H1 (cell line): Measurements from ENCODE around the gene AGT. TPM values are rescaled to one million over a fixed set of nuclear protein-coding genes. Genes with fewer than 3 reads are reported as not detected.

Source experiments
- CTCF ChIA-PET: fragments of 300-600 bp; sonication (Branson Sonifier 250); formaldehyde crosslinking; loops from one replicate; lab custom pipeline; 2021; ENCODE audit not compliant: partially characterized antibody; lab: Charles Lee
- POLR2A ChIA-PET: fragments of 300-600 bp; sonication (Branson Sonifier 250); formaldehyde crosslinking; loops from one replicate; lab custom pipeline; 2021; ENCODE audit warnings: inconsistent platforms; ENCODE audit not compliant: partially characterized antibody; lab: Charles Lee
- DNase-seq, 2 experiments: peaks; one replicate each; pipeline versions ENCODE4 v3.0.0 to v3.0.0-alpha.2; 2010 to 2022; ENCODE audit warnings: low spot score in 2 of 2, low read depth in 1 of 2, mixed read lengths in 1 of 2
- FAIRE-seq: peaks from 2 replicates; lab custom pipeline; 2011; peaks lifted over from hg19 to GRCh38; lab: Jason Lieb, UNC
- H2AFZ ChIP-seq: 2 replicates; pipeline ENCODE4 v1.8.1; 2012; ENCODE audit warnings: low read length, inconsistent platforms
- H2AK5ac ChIP-seq: 2 replicates; pipeline ENCODE4 v1.6.1; 2013; ENCODE audit warnings: low read depth, low read length
- H2BK120ac ChIP-seq: replicated peaks from 2 replicates; pipeline ENCODE3; 2013; ENCODE audit warnings: low read depth, low read length, inconsistent platforms
- H2BK12ac ChIP-seq: 2 replicates; pipeline ENCODE4 v1.6.1; 2013; ENCODE audit warnings: low read depth, low read length
- H2BK15ac ChIP-seq: 2 replicates; pipeline ENCODE4 v1.6.1; 2013; ENCODE audit warnings: low read length
- H2BK20ac ChIP-seq: 2 replicates; pipeline ENCODE4 v1.6.1; 2013; ENCODE audit warnings: low read length
- H2BK5ac ChIP-seq: 2 replicates; pipeline ENCODE4 v1.6.1; 2013; ENCODE audit warnings: low read depth, low read length
- H3K14ac ChIP-seq: 2 replicates; pipeline ENCODE4 v1.6.1; 2013; ENCODE audit warnings: inconsistent platforms; ENCODE audit not compliant: insufficient read length
- H3K18ac ChIP-seq: 2 replicates; pipeline ENCODE4 v1.6.1; 2013; ENCODE audit warnings: low read length; ENCODE audit errors: extremely low read depth
- H3K23ac ChIP-seq: 2 replicates; pipeline ENCODE4 v1.6.1; 2013; ENCODE audit warnings: inconsistent platforms; ENCODE audit not compliant: insufficient read length
- H3K23me2 ChIP-seq: 2 replicates; pipeline ENCODE4 v1.6.1; 2013; ENCODE audit warnings: low read depth, low read length
- H3K27ac ChIP-seq: 2 replicates; pipeline ENCODE4 v1.6.1; 2011; ENCODE audit warnings: low read depth, low read length, inconsistent platforms
- H3K27me3 ChIP-seq, 4 experiments: replicated peaks in 1 of 4; 1 replicate in 1 of 4; 2 replicates in 3 of 4; pipeline versions ENCODE4 v1.6.1 to v1.8.1; 2011 to 2013; ENCODE audit warnings: low read length in 3 of 4, mild to moderate bottlenecking in 3 of 4, inconsistent platforms in 2 of 4, mixed read lengths in 2 of 4, moderate library complexity in 1 of 4; ENCODE audit not compliant: control insufficient read depth in 3 of 4, insufficient read depth in 3 of 4; ENCODE audit errors: extremely low read depth in 1 of 4
- H3K36me3 ChIP-seq, 4 experiments: 2 replicates each; pipeline versions ENCODE4 v1.6.1 to v1.8.1; 2011 to 2013; ENCODE audit warnings: mild to moderate bottlenecking in 4 of 4, low read length in 3 of 4, moderate library complexity in 2 of 4, control low read depth in 1 of 4, inconsistent platforms in 1 of 4; ENCODE audit not compliant: insufficient read depth in 4 of 4, control insufficient read depth in 2 of 4
- H3K4ac ChIP-seq: replicated peaks from 2 replicates; pipeline ENCODE3; 2013; ENCODE audit warnings: low read length, low read depth, mixed read lengths, inconsistent platforms; ENCODE audit not compliant: insufficient read length
- H3K4me1 ChIP-seq, 4 experiments: replicated peaks in 1 of 4; 1 replicate in 1 of 4; 2 replicates in 3 of 4; pipeline versions ENCODE4 v1.6.1 to v1.8.1; 2011 to 2013; ENCODE audit warnings: low read length in 3 of 4, inconsistent platforms in 2 of 4, mixed read lengths in 1 of 4; ENCODE audit not compliant: insufficient read depth in 4 of 4, control insufficient read depth in 3 of 4
- H3K4me2 ChIP-seq, 2 experiments: 2 replicates each; pipeline versions ENCODE4 v1.6.1 to v1.8.1; 2011 to 2013; ENCODE audit warnings: low read depth in 2 of 2, low read length in 2 of 2, control low read depth in 1 of 2, inconsistent platforms in 1 of 2, mild to moderate bottlenecking in 1 of 2; ENCODE audit not compliant: insufficient read depth in 1 of 2
- H3K4me3 ChIP-seq, 4 experiments: fragments of 200-600, 300-600 bp in 1 of 4; sonication (generic), shearing (Covaris generic), sonication (Bioruptor Twin) in 1 of 4; 2 replicates each; pipeline versions ENCODE4 v1.5.1 to v1.8.1; 2011 to 2016; ENCODE audit warnings: low read length in 4 of 4, low read depth in 3 of 4, control low read depth in 2 of 4, inconsistent platforms in 2 of 4, mild to moderate bottlenecking in 2 of 4, mixed read lengths in 1 of 4, moderate library complexity in 1 of 4; ENCODE audit not compliant: insufficient read depth in 2 of 4; ENCODE audit errors: extremely low read depth in 1 of 4
- H3K56ac ChIP-seq: replicated peaks from 2 replicates; pipeline ENCODE3; 2013; ENCODE audit warnings: low read depth, mild to moderate bottlenecking, mixed read lengths, low read length, inconsistent platforms; ENCODE audit not compliant: insufficient read length
- H3K79me1 ChIP-seq: 2 replicates; pipeline ENCODE4 v1.6.1; 2013; ENCODE audit warnings: low read depth, low read length, control low read depth
- H3K79me2 ChIP-seq, 2 experiments: 2 replicates each; pipeline versions ENCODE4 v1.6.1 to v1.8.1; 2012 to 2013; ENCODE audit warnings: low read length in 2 of 2, mild to moderate bottlenecking in 2 of 2, inconsistent platforms in 1 of 2; ENCODE audit not compliant: insufficient read depth in 2 of 2, control insufficient read depth in 1 of 2
- H3K9ac ChIP-seq, 4 experiments: replicated peaks in 1 of 4; 1 replicate in 1 of 4; 2 replicates in 3 of 4; pipeline versions ENCODE4 v1.6.1 to v1.8.1; 2011 to 2013; ENCODE audit warnings: low read depth in 3 of 4, low read length in 3 of 4, control low read depth in 2 of 4, mild to moderate bottlenecking in 2 of 4, moderate library complexity in 2 of 4, inconsistent platforms in 1 of 4; ENCODE audit errors: extremely low read depth in 1 of 4
- H3K9me3 ChIP-seq, 2 experiments: 2 replicates each; pipeline versions ENCODE4 v1.6.1 to v1.8.1; 2012 to 2013; ENCODE audit warnings: mild to moderate bottlenecking in 2 of 2, moderate library complexity in 2 of 2, control low read depth in 1 of 2, inconsistent platforms in 1 of 2, low read depth in 1 of 2, low read length in 1 of 2, mixed read lengths in 1 of 2; ENCODE audit not compliant: insufficient read depth in 2 of 2
- H4K20me1 ChIP-seq, 2 experiments: replicated peaks in 1 of 2; 2 replicates each; pipeline versions ENCODE3 to v1.8.1; 2011 to 2013; ENCODE audit warnings: inconsistent platforms in 2 of 2, low read length in 2 of 2, mild to moderate bottlenecking in 1 of 2; ENCODE audit not compliant: insufficient read depth in 2 of 2, control insufficient read depth in 1 of 2
- H4K5ac ChIP-seq: 2 replicates; pipeline ENCODE4 v1.6.1; 2013; ENCODE audit warnings: low read length, low read depth, mixed read lengths, inconsistent platforms; ENCODE audit not compliant: insufficient read length
- H4K8ac ChIP-seq: 2 replicates; pipeline ENCODE4 v1.8.0; 2013; ENCODE audit warnings: mild to moderate bottlenecking, moderate library complexity, low read length, inconsistent platforms; ENCODE audit not compliant: insufficient read depth; ENCODE audit errors: extremely low read depth
- H4K91ac ChIP-seq: replicated peaks from 2 replicates; pipeline ENCODE3; 2013; ENCODE audit warnings: low read length, mixed read lengths, inconsistent platforms; ENCODE audit not compliant: insufficient read length
- ASH2L ChIP-seq: fragments of 200-600, 300-600 bp; sonication (generic); IDR thresholded peaks from one replicate; pipeline ENCODE4 v1.7.1; 2017; ENCODE audit warnings: low read length
- KDM4A ChIP-seq: IDR thresholded peaks from one replicate; pipeline ENCODE4 v1.7.1; 2012; ENCODE audit warnings: low read depth, mild to moderate bottlenecking, moderate library complexity, low read length, inconsistent platforms; ENCODE audit not compliant: severe bottlenecking
- SRF ChIP-seq: IDR thresholded peaks from 2 replicates; pipeline ENCODE4 v1.6.1; 2011; ENCODE audit warnings: mild to moderate bottlenecking, low read depth, low read length, moderate library complexity
- WGBS, 2 experiments: shearing (Covaris generic) in 1 of 2; methylation state at CpG; one replicate each; pipeline versions ENCODE4 v1.1.6 to v1.1.7; 2013 to 2015; ENCODE audit warnings: low lambda C conversion rate in 2 of 2, mixed read lengths in 2 of 2, inconsistent platforms in 1 of 2, low coverage in 1 of 2, missing lambda C conversion rate in 1 of 2; ENCODE audit not compliant: insufficient replicate concordance in 2 of 2, insufficient coverage in 1 of 2, insufficient read length in 1 of 2; ENCODE audit errors: extremely low coverage in 1 of 2, missing lambda C conversion rate in 1 of 2; 5-methylcytosine and 5-hydroxymethylcytosine counted together
- polyA plus RNA-seq, 7 experiments: library from polyadenylated mRNA; depleted of rRNA in 3 of 7; stranded (reverse) in 5 of 7; unstranded in 2 of 7; fragments of >200 nt in 5 of 7; fragments of 200-250 nt in 2 of 7; gene quantifications; 1 replicate in 5 of 7; 2 replicates in 1 of 7; 4 replicates in 1 of 7; pipeline versions ENCODE4 v1.2.1 to v1.2.3, GENCODE V29; 2011 to 2013; ENCODE audit warnings: missing spikeins in 2 of 7, mixed read lengths in 2 of 7
- total RNA-seq: library from RNA; stranded (reverse); fragmentation: NEBNext Ultra II Directional; extraction: Animal tissue kit (Norgen Biotek cat#: 25700); gene quantifications from 2 replicates; pipeline ENCODE4 v1.2.1, GENCODE V29; 2021

AGT gene
- total and polyA plus RNA-seq, 2 of the 8 experiments (the other 6 are each of a cell fraction or from before 2014, with no cell fraction given), result 0.20 TPM; not detected in 1

- Histone ChIP-seq H3K4ac (no peak overlapping the region), H2AK5ac (no peak overlapping the region), H2BK15ac (0 out of 2 replicates have a peak overlapping the region, but pooled peaks have one; percentile 8), H3K56ac (no peak overlapping the region), H3K4me2 (no peak overlapping the region), H2BK20ac (no peak overlapping the region), H2AFZ (no peak overlapping the region), H3K4me1 (peaks cover 0 to 5% (median 2%) of the 10 kb centered on the region in 4 experiments; a peak in 4 of 7 replicates), H4K5ac (no peak overlapping the region), H3K23me2 (no peaks in the 10 kb centered on the region), H3K27ac (no peak overlapping the region), H3K9me3 (no peaks in the 10 kb centered on the region), H3K79me2 (no peaks in the 10 kb centered on the region), H2BK12ac (no peak overlapping the region), H3K36me3 (no peaks in the 10 kb centered on the region), H3K4me3 (no peak overlapping the region), H2BK5ac (no peak overlapping the region), H4K20me1 (no peaks in the 10 kb centered on the region), H3K23ac (no peak overlapping the region), H3K27me3 (no peaks in the 10 kb centered on the region), H4K8ac (no peak overlapping the region), H4K91ac (no peak overlapping the region), H3K79me1 (no peaks in the 10 kb centered on the region), H3K14ac (no peak overlapping the region), H2BK120ac (no peak overlapping the region), H3K9ac (no peak overlapping the region), H3K18ac (no peak overlapping the region)
- CTCF ChIA-PET, result no interaction called here
- WGBS, 2 experiments, result 89% methylated on average over 16 of the region's 16 CpGs; no CpG with 5 or more reads in 1 of the 2 experiments
- POLR2A ChIA-PET, result no interaction called here
- no peak for TF ChIP-seq ASH2L
- no peak for TF ChIP-seq SRF
- TF ChIP-seq KDM4A, result no peak
- FAIRE-seq, result no peak
- DNase-seq, result no peak
These were observed 5.0 kb downstream of the AGT start for GRCh38 chr1:230708631-230709580.
